GM23338 (cell line): ENCODE results near the gene APLNR.

ENCODE experiments used
- CREB1 ChIP-seq: fragments of 250-450 bp; sonication (Bioruptor Pico); IDR thresholded peaks from 2 replicates; pipeline ENCODE4 v1.5.0; 2020; ENCODE audit warnings: low read depth, mild to moderate bottlenecking, moderate library complexity
- EZH2 ChIP-seq: fragments of 200-600 bp; sonication (generic); IDR thresholded peaks from one replicate; pipeline ENCODE4 v1.8.0; 2017; ENCODE audit warnings: antibody characterized with exemption, mild to moderate bottlenecking, low read depth; ENCODE audit not compliant: unreplicated experiment
- EZH2phosphoT487 ChIP-seq: fragments of 200-600 bp; sonication (generic); IDR thresholded peaks from one replicate; pipeline ENCODE4 v1.8.1; 2018; ENCODE audit warnings: antibody characterized with exemption; ENCODE audit not compliant: unreplicated experiment
- JUNB ChIP-seq: IDR thresholded peaks from one replicate; pipeline ENCODE4 v1.6.1; 2016; ENCODE audit warnings: antibody characterized with exemption; ENCODE audit not compliant: unreplicated experiment
- NANOG ChIP-seq: IDR thresholded peaks from 2 replicates; pipeline ENCODE4 v1.6.1; 2016; ENCODE audit warnings: antibody characterized with exemption, borderline replicate concordance
- POLR2AphosphoS5 ChIP-seq: IDR thresholded peaks from 2 replicates; pipeline ENCODE4 v1.6.1; 2016; ENCODE audit warnings: antibody characterized with exemption, low read depth
- REST ChIP-seq: IDR thresholded peaks from one replicate; pipeline ENCODE4 v1.6.1; 2018; ENCODE audit warnings: antibody characterized with exemption; ENCODE audit not compliant: unreplicated experiment
- ZNF114 ChIP-seq: fragments of 250-450 bp; sonication (Bioruptor Pico); IDR thresholded peaks from 2 replicates; pipeline ENCODE4 v1.5.0; 2020; ENCODE audit warnings: mild to moderate bottlenecking, moderate library complexity
- ZNF331 ChIP-seq: fragments of 250-450 bp; sonication (Bioruptor Pico); IDR thresholded peaks from 2 replicates; pipeline ENCODE4 v1.5.0; 2020; ENCODE audit warnings: low read depth, mild to moderate bottlenecking, moderate library complexity
- TF ChIP-seq, protein P1 (sequence below), 2 experiments: fragments of 200-600 bp in 1 of 2; sonication (generic) in 1 of 2; conservative IDR thresholded peaks; 2 replicates each; pipeline versions ENCODE4 v1.5.1 to v1.6.1; 2016 to 2017; ENCODE audit warnings: antibody characterized with exemption in 2 of 2, low read depth in 2 of 2, mild to moderate bottlenecking in 2 of 2, moderate library complexity in 1 of 2
- TF ChIP-seq, protein P2 (sequence below): fragments of 250-450 bp; sonication (Bioruptor Pico); IDR thresholded peaks from 2 replicates; pipeline ENCODE4 v1.5.0; 2020; ENCODE audit warnings: mild to moderate bottlenecking, moderate library complexity

GRCh38 chr11:57200917-57201316, 36.1 kb downstream of the APLNR start:
- TF ChIP-seq EZH2 (no peak), JUNB (no peak), EZH2phosphoT487 (no peak), POLR2AphosphoS5 (no peak), REST (no peak), CREB1 (no peak), ZNF114 (CRISPR knock-in tag) (no peak), NANOG (no peak), ZNF331 (CRISPR knock-in tag) (no peak)
- TF ChIP-seq, protein P1, sequence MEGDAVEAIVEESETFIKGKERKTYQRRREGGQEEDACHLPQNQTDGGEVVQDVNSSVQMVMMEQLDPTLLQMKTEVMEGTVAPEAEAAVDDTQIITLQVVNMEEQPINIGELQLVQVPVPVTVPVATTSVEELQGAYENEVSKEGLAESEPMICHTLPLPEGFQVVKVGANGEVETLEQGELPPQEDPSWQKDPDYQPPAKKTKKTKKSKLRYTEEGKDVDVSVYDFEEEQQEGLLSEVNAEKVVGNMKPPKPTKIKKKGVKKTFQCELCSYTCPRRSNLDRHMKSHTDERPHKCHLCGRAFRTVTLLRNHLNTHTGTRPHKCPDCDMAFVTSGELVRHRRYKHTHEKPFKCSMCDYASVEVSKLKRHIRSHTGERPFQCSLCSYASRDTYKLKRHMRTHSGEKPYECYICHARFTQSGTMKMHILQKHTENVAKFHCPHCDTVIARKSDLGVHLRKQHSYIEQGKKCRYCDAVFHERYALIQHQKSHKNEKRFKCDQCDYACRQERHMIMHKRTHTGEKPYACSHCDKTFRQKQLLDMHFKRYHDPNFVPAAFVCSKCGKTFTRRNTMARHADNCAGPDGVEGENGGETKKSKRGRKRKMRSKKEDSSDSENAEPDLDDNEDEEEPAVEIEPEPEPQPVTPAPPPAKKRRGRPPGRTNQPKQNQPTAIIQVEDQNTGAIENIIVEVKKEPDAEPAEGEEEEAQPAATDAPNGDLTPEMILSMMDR (conservative IDR thresholded peaks at IDR 0.05; ENCODE audit: low read depth in 2 of 2): no peak
- TF ChIP-seq, protein P2, sequence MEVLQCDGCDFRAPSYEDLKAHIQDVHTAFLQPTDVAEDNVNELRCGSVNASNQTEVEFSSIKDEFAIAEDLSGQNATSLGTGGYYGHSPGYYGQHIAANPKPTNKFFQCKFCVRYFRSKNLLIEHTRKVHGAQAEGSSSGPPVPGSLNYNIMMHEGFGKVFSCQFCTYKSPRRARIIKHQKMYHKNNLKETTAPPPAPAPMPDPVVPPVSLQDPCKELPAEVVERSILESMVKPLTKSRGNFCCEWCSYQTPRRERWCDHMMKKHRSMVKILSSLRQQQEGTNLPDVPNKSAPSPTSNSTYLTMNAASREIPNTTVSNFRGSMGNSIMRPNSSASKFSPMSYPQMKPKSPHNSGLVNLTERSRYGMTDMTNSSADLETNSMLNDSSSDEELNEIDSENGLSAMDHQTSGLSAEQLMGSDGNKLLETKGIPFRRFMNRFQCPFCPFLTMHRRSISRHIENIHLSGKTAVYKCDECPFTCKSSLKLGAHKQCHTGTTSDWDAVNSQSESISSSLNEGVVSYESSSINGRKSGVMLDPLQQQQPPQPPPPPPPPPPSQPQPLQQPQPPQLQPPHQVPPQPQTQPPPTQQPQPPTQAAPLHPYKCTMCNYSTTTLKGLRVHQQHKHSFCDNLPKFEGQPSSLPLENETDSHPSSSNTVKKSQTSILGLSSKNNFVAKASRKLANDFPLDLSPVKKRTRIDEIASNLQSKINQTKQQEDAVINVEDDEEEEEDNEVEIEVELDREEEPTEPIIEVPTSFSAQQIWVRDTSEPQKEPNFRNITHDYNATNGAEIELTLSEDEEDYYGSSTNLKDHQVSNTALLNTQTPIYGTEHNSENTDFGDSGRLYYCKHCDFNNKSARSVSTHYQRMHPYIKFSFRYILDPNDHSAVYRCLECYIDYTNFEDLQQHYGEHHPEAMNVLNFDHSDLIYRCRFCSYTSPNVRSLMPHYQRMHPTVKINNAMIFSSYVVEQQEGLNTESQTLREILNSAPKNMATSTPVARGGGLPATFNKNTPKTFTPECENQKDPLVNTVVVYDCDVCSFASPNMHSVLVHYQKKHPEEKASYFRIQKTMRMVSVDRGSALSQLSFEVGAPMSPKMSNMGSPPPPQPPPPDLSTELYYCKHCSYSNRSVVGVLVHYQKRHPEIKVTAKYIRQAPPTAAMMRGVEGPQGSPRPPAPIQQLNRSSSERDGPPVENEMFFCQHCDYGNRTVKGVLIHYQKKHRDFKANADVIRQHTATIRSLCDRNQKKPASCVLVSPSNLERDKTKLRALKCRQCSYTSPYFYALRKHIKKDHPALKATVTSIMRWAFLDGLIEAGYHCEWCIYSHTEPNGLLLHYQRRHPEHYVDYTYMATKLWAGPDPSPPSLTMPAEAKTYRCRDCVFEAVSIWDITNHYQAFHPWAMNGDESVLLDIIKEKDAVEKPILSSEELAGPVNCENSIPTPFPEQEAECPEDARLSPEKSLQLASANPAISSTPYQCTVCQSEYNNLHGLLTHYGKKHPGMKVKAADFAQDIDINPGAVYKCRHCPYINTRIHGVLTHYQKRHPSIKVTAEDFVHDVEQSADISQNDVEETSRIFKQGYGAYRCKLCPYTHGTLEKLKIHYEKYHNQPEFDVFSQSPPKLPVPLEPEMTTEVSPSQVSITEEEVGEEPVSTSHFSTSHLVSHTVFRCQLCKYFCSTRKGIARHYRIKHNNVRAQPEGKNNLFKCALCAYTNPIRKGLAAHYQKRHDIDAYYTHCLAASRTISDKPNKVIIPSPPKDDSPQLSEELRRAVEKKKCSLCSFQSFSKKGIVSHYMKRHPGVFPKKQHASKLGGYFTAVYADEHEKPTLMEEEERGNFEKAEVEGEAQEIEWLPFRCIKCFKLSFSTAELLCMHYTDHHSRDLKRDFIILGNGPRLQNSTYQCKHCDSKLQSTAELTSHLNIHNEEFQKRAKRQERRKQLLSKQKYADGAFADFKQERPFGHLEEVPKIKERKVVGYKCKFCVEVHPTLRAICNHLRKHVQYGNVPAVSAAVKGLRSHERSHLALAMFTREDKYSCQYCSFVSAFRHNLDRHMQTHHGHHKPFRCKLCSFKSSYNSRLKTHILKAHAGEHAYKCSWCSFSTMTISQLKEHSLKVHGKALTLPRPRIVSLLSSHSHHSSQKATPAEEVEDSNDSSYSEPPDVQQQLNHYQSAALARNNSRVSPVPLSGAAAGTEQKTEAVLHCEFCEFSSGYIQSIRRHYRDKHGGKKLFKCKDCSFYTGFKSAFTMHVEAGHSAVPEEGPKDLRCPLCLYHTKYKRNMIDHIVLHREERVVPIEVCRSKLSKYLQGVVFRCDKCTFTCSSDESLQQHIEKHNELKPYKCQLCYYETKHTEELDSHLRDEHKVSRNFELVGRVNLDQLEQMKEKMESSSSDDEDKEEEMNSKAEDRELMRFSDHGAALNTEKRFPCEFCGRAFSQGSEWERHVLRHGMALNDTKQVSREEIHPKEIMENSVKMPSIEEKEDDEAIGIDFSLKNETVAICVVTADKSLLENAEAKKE: no peak
